Measurements from ENCODE around the gene KLF16. TPM values are rescaled to one million over a fixed set of nuclear protein-coding genes. Genes with fewer than 3 reads are reported as not detected.

The KLF16 gene
- total and polyA plus RNA-seq, 10 of the 15 experiments (the other 5 are each of a cell fraction or from before 2014, with no cell fraction given), result 0.03 to 41.2 (median 2.6) TPM

- BruUV-seq (replicated peaks), result no TSS peak
- H3K4me1 ChIP-seq (ENCODE audit: control insufficient read depth, insufficient read depth, low read length), result peaks cover 17% of the 10 kb centered on the region
- H3K4me2 ChIP-seq (ENCODE audit: control insufficient read depth, insufficient read depth), result no peak overlapping the region
- no peak for TF ChIP-seq IRF4 (IDR thresholded peaks at IDR 0.05; ENCODE audit: low read depth, low read length)
- no peak for TF ChIP-seq HDGF (IDR thresholded peaks at IDR 0.05)
- TF ChIP-seq RELB (IDR thresholded peaks at IDR 0.05; ENCODE audit: low read depth), result no peak
- TF ChIP-seq ZZZ3 (IDR thresholded peaks at IDR 0.05; ENCODE audit: control insufficient read depth, insufficient read length, low read depth), result no peak
- no peak for TF ChIP-seq TCF3 (IDR thresholded peaks at IDR 0.05; ENCODE audit: borderline replicate concordance, insufficient read depth, low read depth, low read length)
- TF ChIP-seq TARDBP (IDR thresholded peaks at IDR 0.05; ENCODE audit: borderline replicate concordance), result no peak
- no peak for TF ChIP-seq DPF2 (IDR thresholded peaks at IDR 0.05)
- no peak for TF ChIP-seq RFX5 (IDR thresholded peaks at IDR 0.05; ENCODE audit: low read depth, low read length)
- TF ChIP-seq CEBPZ (IDR thresholded peaks at IDR 0.05; ENCODE audit: low read depth, low read length), result no peak
- TF ChIP-seq RUNX3 (IDR thresholded peaks at IDR 0.05; ENCODE audit: low read length), result no peak
- no peak for TF ChIP-seq CHD1 (IDR thresholded peaks at IDR 0.05; ENCODE audit: low read depth, low read length)
- TF ChIP-seq BRCA1 (IDR thresholded peaks at IDR 0.05; ENCODE audit: low read depth, low read length), result no peak
- TF ChIP-seq KLF5 (IDR thresholded peaks at IDR 0.05; ENCODE audit: partially characterized antibody), result no peak
- TF ChIP-seq MEF2B (IDR thresholded peaks at IDR 0.05; ENCODE audit: partially characterized antibody, poor library complexity, severe bottlenecking), result no peak
- no peak for TF ChIP-seq PBX3 (IDR thresholded peaks at IDR 0.05; ENCODE audit: insufficient replicate concordance, low read depth, low read length)
- TF ChIP-seq TBL1XR1 (IDR thresholded peaks at IDR 0.05; ENCODE audit: low read depth, low read length), result no peak
- ChIA-PET CTCF (interaction anchor here (0.9 kb wide), 1 partner anchor 17 kb away, joined by 4 read pairs; no protein-coding TSS in a partner anchor), POLR2A (interaction anchor here (0.6 kb wide), 1 partner anchor 26 kb away, joined by 4 read pairs; no protein-coding TSS in a partner anchor), SMC1A (ENCODE audit: uncharacterized antibody, unreplicated experiment) (no interaction called here), RAD21 (ENCODE audit: unreplicated experiment) (no interaction called here)
- H3K27ac ChIP-seq (ENCODE audit: control insufficient read depth, insufficient read depth), result no peak overlapping the region
- intact Hi-C loops (cut with micrococcal nuclease; ENCODE audit: unreplicated experiment) (no loop called here), in situ Hi-C loops (cut with MboI) (no loop called here)
- no peaks in the 10 kb centered on the region for H4K20me1 ChIP-seq (ENCODE audit: control insufficient read depth, insufficient read depth)
- no peak overlapping the region for H3K4me3 ChIP-seq
- H3K36me3 ChIP-seq (ENCODE audit: control insufficient read depth in 2 of 2, insufficient read depth in 2 of 2, low read length in 1 of 2), result peaks cover 0 to 5% of the 10 kb centered on the region in 2 experiments; a peak in 2 of 4 replicates
- H2AFZ ChIP-seq (ENCODE audit: control insufficient read depth, low read depth, low read length), result no peak overlapping the region
- FAIRE-seq, result no peak
- peaks cover 36% of the 10 kb centered on the region for H3K79me2 ChIP-seq (ENCODE audit: control insufficient read depth, insufficient read depth, low read length)
- no peaks in the 10 kb centered on the region for H3K27me3 ChIP-seq (replicated peaks in 1 of 2; ENCODE audit: control insufficient read depth in 2 of 2, insufficient read depth in 2 of 2, low read length in 1 of 2)
- ATAC-seq, result no peak
- DNase-seq (ENCODE audit: low read depth, low spot score), result no peak
- over 99% methylated on average over 10 of the region's 10 CpGs for WGBS (ENCODE audit: insufficient coverage, insufficient replicate concordance, low lambda C conversion rate, missing lambda C conversion rate)
- H3K9me3 ChIP-seq (replicated peaks; ENCODE audit: control insufficient read depth, insufficient read depth, low read length), result no peaks in the 10 kb centered on the region
- H3K9ac ChIP-seq (ENCODE audit: control insufficient read depth, insufficient read depth, low read length), result no peak overlapping the region
These were observed 46.8 kb upstream of the KLF16 start for GRCh38 chr19:1910177-1910576.
